GM12878 (cell line): ENCODE measurements around the gene EEFSEC.

Source experiments
- CTCF ChIP-seq, 3 experiments: IDR thresholded peaks in 2 of 3; conservative IDR thresholded peaks in 1 of 3; 2 replicates each; pipeline ENCODE4 v1.5.1; 2011; ENCODE audit warnings: low read depth in 3 of 3, low read length in 3 of 3, mild to moderate bottlenecking in 3 of 3, control low read depth in 2 of 3, moderate library complexity in 2 of 3, inconsistent platforms in 1 of 3, mixed read lengths in 1 of 3; ENCODE audit not compliant: control insufficient read depth in 2 of 3, insufficient read depth in 1 of 3; ENCODE audit errors: extremely low read depth in 1 of 3
- HDAC2 ChIP-seq: fragments of 200-600 bp; sonication (generic); IDR thresholded peaks from 2 replicates; pipeline ENCODE4 v1.6.1; 2017

GRCh38 chr3:128342701-128343180 is 189.5 kb downstream of the EEFSEC start:
- TF ChIP-seq CTCF (IDR thresholded peaks at IDR 0.05 in 2 of 3, conservative IDR thresholded peaks at IDR 0.05 in 1 of 3; ENCODE audit: control insufficient read depth in 2 of 3, extremely low read depth in 1 of 3, insufficient read depth in 1 of 3, low read depth in 3 of 3, low read length in 3 of 3) (no peak), HDAC2 (no peak)
